Inflammatory macrophage treated with lipopolysaccharide for 1 hour (primary cell): ENCODE data around the gene SP6.

ENCODE experiments used
- DNase-seq, 2 donors: peaks; one replicate each; pipeline ENCODE4 v3.0.0-alpha.2; 2020 to 2022

The SP6 gene

GRCh38 chr17:47831003-47831933, 19.7 kb downstream of the SP6 start, which contains the start of the genes LRRC46 and MRPL10:
LRRC46 (plus strand) TSS chr17:47831670; CDS start chr17:47831990, 320 bp downstream.
MRPL10 (minus strand) TSS chr17:47831541; CDS start chr17:47831511, 30 bp downstream.
- peak; percentile 88 to 96 for DNase-seq

GRCh38 chr17:47830396-47831002, 20.5 kb downstream of the SP6 start:
- no peak for DNase-seq

- DNase-seq = no peak
These were observed 21.1 kb downstream of the SP6 start for GRCh38 chr17:47829870-47830269.

GRCh38 chr17:47823519-47823918, 27.4 kb downstream of the SP6 start:
- DNase-seq = no peak

- DNase-seq = no peak
These were observed 28.2 kb downstream of the SP6 start for GRCh38 chr17:47822785-47823184.

GRCh38 chr17:47821424-47822391, 29.3 kb downstream of the SP6 start, which contains the start of gene OSBPL7:
OSBPL7 (minus strand) TSS chr17:47821794; CDS start chr17:47820278, 1,516 bp downstream.
- DNase-seq = peak; percentile 53

- DNase-seq = no peak
These were observed 29.9 kb downstream of the SP6 start for GRCh38 chr17:47821031-47821423.

GRCh38 chr17:47820033-47820789, 30.8 kb downstream of the SP6 start:
- DNase-seq = no peak

- no peak for DNase-seq
These were observed 31.5 kb downstream of the SP6 start for GRCh38 chr17:47819475-47819874.

- no peak for DNase-seq
These were observed 32.8 kb downstream of the SP6 start for GRCh38 chr17:47818002-47818695.

GRCh38 chr17:47816947-47817346, 34.0 kb downstream of the SP6 start:
- no peak for DNase-seq

- no peak for DNase-seq
These were observed 34.7 kb downstream of the SP6 start for GRCh38 chr17:47816111-47816735.

- no peak for DNase-seq
These were observed 35.7 kb downstream of the SP6 start for GRCh38 chr17:47815106-47815918.

GRCh38 chr17:47813512-47814031, 37.4 kb downstream of the SP6 start:
- DNase-seq = no peak

GRCh38 chr17:47813077-47813476, 37.9 kb downstream of the SP6 start:
- DNase-seq = no peak

- no peak for DNase-seq
These were observed 38.6 kb downstream of the SP6 start for GRCh38 chr17:47812146-47812920.

- no peak for DNase-seq
These were observed 39.3 kb downstream of the SP6 start for GRCh38 chr17:47811709-47812108.

- no peak for DNase-seq
These were observed 39.9 kb downstream of the SP6 start for GRCh38 chr17:47810901-47811635.
